Mesenchymal stem cell (in vitro differentiated cells and primary cell): Measurements from ENCODE around the gene SLC35B2.

ENCODE experiments used
- DNase-seq: peaks from one replicate; pipeline ENCODE4 v3.0.0-alpha.2; 2013
- H2AFZ ChIP-seq: one replicate; pipeline ENCODE4 v1.6.1; 2013; ENCODE audit warnings: low read depth, mild to moderate bottlenecking, control low read depth, inconsistent platforms, low read length, moderate library complexity
- H2AK5ac ChIP-seq: 2 replicates; pipeline ENCODE4 v1.6.1; 2013; ENCODE audit warnings: low read length, moderate library complexity, mild to moderate bottlenecking, inconsistent platforms; ENCODE audit not compliant: severe bottlenecking
- H2BK120ac ChIP-seq: one replicate; pipeline ENCODE4 v1.6.1; 2013; ENCODE audit warnings: low read depth, mild to moderate bottlenecking, inconsistent platforms, low read length, moderate library complexity
- H2BK12ac ChIP-seq, 2 experiments: one replicate each; pipeline ENCODE4 v1.6.1; 2013; ENCODE audit warnings: inconsistent platforms in 2 of 2, low read length in 2 of 2, mild to moderate bottlenecking in 2 of 2, moderate library complexity in 2 of 2, control low read depth in 1 of 2
- H2BK15ac ChIP-seq: one replicate; pipeline ENCODE4 v1.6.1; 2013; ENCODE audit warnings: mild to moderate bottlenecking, low read depth, inconsistent platforms; ENCODE audit not compliant: poor library complexity, severe bottlenecking
- H2BK5ac ChIP-seq: 2 replicates; pipeline ENCODE4 v1.6.1; 2013; ENCODE audit warnings: low read depth, mild to moderate bottlenecking, low read length, control low read depth, inconsistent platforms; ENCODE audit not compliant: poor library complexity, severe bottlenecking
- H3K14ac ChIP-seq, 2 experiments: one replicate each; pipeline ENCODE4 v1.6.1; 2013; ENCODE audit warnings: inconsistent platforms in 2 of 2, low read length in 2 of 2, control low read depth in 1 of 2, mild to moderate bottlenecking in 1 of 2, moderate library complexity in 1 of 2
- H3K18ac ChIP-seq, 2 experiments: one replicate each; pipeline ENCODE4 v1.6.1; 2013; ENCODE audit warnings: inconsistent platforms in 2 of 2, low read length in 2 of 2, control low read depth in 1 of 2, low read depth in 1 of 2, mild to moderate bottlenecking in 1 of 2
- H3K23ac ChIP-seq, 2 experiments: one replicate each; pipeline ENCODE4 v1.6.1; 2013; ENCODE audit warnings: inconsistent platforms in 2 of 2, low read length in 2 of 2, mild to moderate bottlenecking in 2 of 2, moderate library complexity in 2 of 2, control low read depth in 1 of 2
- H3K27ac ChIP-seq: 2 replicates; pipeline ENCODE4 v1.5.1; 2013; ENCODE audit warnings: mild to moderate bottlenecking, moderate library complexity, low read length, control low read depth, inconsistent platforms; ENCODE audit not compliant: poor library complexity, severe bottlenecking
- H3K27me3 ChIP-seq, 2 experiments: 2 replicates each; pipeline versions ENCODE4 v1.6.1 to v1.7.0; 2013; ENCODE audit warnings: low read length in 2 of 2, mild to moderate bottlenecking in 2 of 2, moderate library complexity in 2 of 2, control low read depth in 1 of 2, inconsistent platforms in 1 of 2; ENCODE audit not compliant: control insufficient read depth in 1 of 2, insufficient read depth in 1 of 2
- H3K36me3 ChIP-seq, 2 experiments: 2 replicates each; pipeline versions ENCODE4 v1.6.1 to v1.7.0; 2013; ENCODE audit warnings: low read length in 2 of 2, control low read depth in 1 of 2, inconsistent platforms in 1 of 2, low read depth in 1 of 2, mild to moderate bottlenecking in 1 of 2; ENCODE audit not compliant: insufficient read depth in 2 of 2, control insufficient read depth in 1 of 2
- H3K4ac ChIP-seq, 2 experiments: one replicate each; pipeline ENCODE4 v1.6.1; 2013; ENCODE audit warnings: inconsistent platforms in 2 of 2, low read length in 2 of 2, mild to moderate bottlenecking in 2 of 2, moderate library complexity in 2 of 2, control low read depth in 1 of 2, low read depth in 1 of 2
- H3K4me1 ChIP-seq: 2 replicates; pipeline ENCODE4 v1.6.1; 2013; ENCODE audit warnings: low read depth, low read length, control low read depth; ENCODE audit not compliant: control insufficient read depth, insufficient read depth
- H3K4me2 ChIP-seq: 2 replicates; pipeline ENCODE4 v1.6.1; 2013; ENCODE audit warnings: low read length, mild to moderate bottlenecking, inconsistent platforms; ENCODE audit not compliant: poor library complexity, severe bottlenecking
- H3K4me3 ChIP-seq, 2 experiments: 2 replicates each; pipeline versions ENCODE4 v1.5.1 to v1.7.0; 2013; ENCODE audit warnings: low read length in 2 of 2, mild to moderate bottlenecking in 2 of 2, control low read depth in 1 of 2, low read depth in 1 of 2; ENCODE audit not compliant: insufficient read depth in 1 of 2
- H3K79me1 ChIP-seq: replicated peaks from 2 replicates; pipeline ENCODE4 v1.6.1; 2013; ENCODE audit warnings: mild to moderate bottlenecking, control low read depth, low read length, inconsistent platforms; ENCODE audit not compliant: poor library complexity, severe bottlenecking
- H3K9ac ChIP-seq: 2 replicates; pipeline ENCODE4 v1.7.0; 2013; ENCODE audit warnings: mild to moderate bottlenecking, low read length, moderate library complexity
- H3K9me3 ChIP-seq: 2 replicates; pipeline ENCODE4 v1.7.0; 2013; ENCODE audit warnings: mild to moderate bottlenecking, low read length; ENCODE audit not compliant: control insufficient read depth
- H4K8ac ChIP-seq: one replicate; pipeline ENCODE4 v1.6.1; 2013; ENCODE audit warnings: inconsistent platforms, mild to moderate bottlenecking, low read length, moderate library complexity
- H4K91ac ChIP-seq: one replicate; pipeline ENCODE4 v1.6.1; 2013; ENCODE audit warnings: mild to moderate bottlenecking, low read length, inconsistent platforms
- WGBS: methylation state at CpG from one replicate; pipeline ENCODE4 v1.1.7; 2013; ENCODE audit warnings: mixed read lengths; 5-methylcytosine and 5-hydroxymethylcytosine counted together

The SLC35B2 gene

GRCh38 chr6:44263354-44264100 is 6.2 kb upstream of the SLC35B2 start:
- 49% methylated on average over 8 of the region's 9 CpGs for WGBS
- H2AK5ac ChIP-seq: no peak overlapping the region
- no peak overlapping the region for H2BK120ac ChIP-seq
- DNase-seq: peak; percentile 77
- peaks cover 33% of the 10 kb centered on the region for H3K4me1 ChIP-seq
- H3K14ac ChIP-seq: peak overlapping the region in 1 of 2 experiments; percentile 9
- peak overlapping the region in 1 of 2 experiments; percentile 3 for H3K4ac ChIP-seq
- H3K4me2 ChIP-seq: peak overlapping the region; percentile 95
- H3K9me3 ChIP-seq: no peaks in the 10 kb centered on the region
- H2BK12ac ChIP-seq: no peak overlapping the region
- H2AFZ ChIP-seq: no peak overlapping the region
- peak overlapping the region; percentile 41 for H2BK15ac ChIP-seq
- H3K27ac ChIP-seq: peak overlapping the region; percentile 25
- no peak overlapping the region for H2BK5ac ChIP-seq
- H3K23ac ChIP-seq: no peak overlapping the region
- H3K18ac ChIP-seq: peak overlapping the region in 1 of 2 experiments; percentile 28
- H3K4me3 ChIP-seq: peak overlapping the region; percentile 44 to 92
- H4K8ac ChIP-seq: peak overlapping the region; percentile 16
- peak overlapping the region; percentile 92 for H3K9ac ChIP-seq
- peaks cover 23 to 31% of the 10 kb centered on the region in 2 experiments for H3K36me3 ChIP-seq
- H3K27me3 ChIP-seq: peaks cover 5 to 14% of the 10 kb centered on the region in 2 experiments
- peaks cover 27% of the 10 kb centered on the region for H3K79me1 ChIP-seq
- no peak overlapping the region for H4K91ac ChIP-seq

GRCh38 chr6:44262467-44263353 is 5.4 kb upstream of the SLC35B2 start:
- H3K4me2 ChIP-seq: peak overlapping the region; percentile 95
- H3K36me3 ChIP-seq: peaks cover 27 to 36% of the 10 kb centered on the region in 2 experiments
- H3K79me1 ChIP-seq: peaks cover 27% of the 10 kb centered on the region
- no peak overlapping the region for H2BK12ac ChIP-seq
- H2BK120ac ChIP-seq: no peak overlapping the region
- no peak overlapping the region for H3K23ac ChIP-seq
- no peak overlapping the region for H3K14ac ChIP-seq
- H3K4ac ChIP-seq: no peak overlapping the region
- 85% methylated on average over 7 of the region's 7 CpGs for WGBS
- no peak overlapping the region for H2AFZ ChIP-seq
- no peak for DNase-seq
- H3K27ac ChIP-seq: peak overlapping the region; percentile 25
- peaks cover 0 to 8% of the 10 kb centered on the region in 2 experiments for H3K27me3 ChIP-seq
- H2AK5ac ChIP-seq: peak overlapping the region; percentile 40
- peaks cover 35% of the 10 kb centered on the region for H3K4me1 ChIP-seq
- peak overlapping the region in 1 of 2 experiments; percentile 28 for H3K18ac ChIP-seq
- no peaks in the 10 kb centered on the region for H3K9me3 ChIP-seq
- peak overlapping the region; percentile 63 for H3K9ac ChIP-seq
- no peak overlapping the region for H2BK5ac ChIP-seq
- H4K8ac ChIP-seq: peak overlapping the region; percentile 16
- no peak overlapping the region for H4K91ac ChIP-seq
- H3K4me3 ChIP-seq: peak overlapping the region in 1 of 2 experiments; percentile 92
- H2BK15ac ChIP-seq: no peak overlapping the region

- no peak overlapping the region for H3K27ac ChIP-seq
- peaks cover 27% of the 10 kb centered on the region for H3K79me1 ChIP-seq
- 98% methylated on average over 8 of the region's 8 CpGs for WGBS
- H2BK120ac ChIP-seq: no peak overlapping the region
- H4K8ac ChIP-seq: no peak overlapping the region
- H3K27me3 ChIP-seq: peaks cover 0 to 1% of the 10 kb centered on the region in 2 experiments
- peaks cover 37% of the 10 kb centered on the region for H3K4me1 ChIP-seq
- peaks cover 27 to 36% of the 10 kb centered on the region in 2 experiments for H3K36me3 ChIP-seq
- no peak overlapping the region for H2AFZ ChIP-seq
- H3K9me3 ChIP-seq: no peaks in the 10 kb centered on the region
- no peak overlapping the region for H3K14ac ChIP-seq
- no peak overlapping the region for H3K4ac ChIP-seq
- no peak overlapping the region for H3K4me3 ChIP-seq
- no peak overlapping the region for H3K4me2 ChIP-seq
- DNase-seq: no peak
- H2BK15ac ChIP-seq: no peak overlapping the region
- H2AK5ac ChIP-seq: no peak overlapping the region
- no peak overlapping the region for H3K23ac ChIP-seq
- no peak overlapping the region for H3K18ac ChIP-seq
- no peak overlapping the region for H3K9ac ChIP-seq
- H4K91ac ChIP-seq: no peak overlapping the region
- H2BK5ac ChIP-seq: no peak overlapping the region
- no peak overlapping the region for H2BK12ac ChIP-seq
Measured at GRCh38 chr6:44261581-44261980, 4.3 kb upstream of the SLC35B2 start.
